ENCODE data around the gene NUP35. TPM values are rescaled to one million over a fixed set of nuclear protein-coding genes. Genes with fewer than 3 reads are reported as not detected.
A peak's percentile ranks its signal among the peaks of the same experiment; 100 is the strongest.

The NUP35 gene
- 6.0 TPM for polyA plus RNA-seq

GRCh38 chr2:183124222-183124956 is at the start of gene NUP35:
TSS of gene NUP35 (plus strand) at chr2:183124443. CDS start at chr2:183124458, 15 bp downstream.
- H3K9me3 Mint-ChIP-seq: peaks cover 0 to 2% (median 0%) of the 10 kb centered on the region in 3 donors
- H3K27ac Mint-ChIP-seq: peak within 1 kb of the TSS; percentile 59 to 94 (median 94)
- peaks cover under 1% of the 10 kb centered on the region for H3K27me3 Mint-ChIP-seq
- peaks cover 16 to 28% (median 18%) of the 10 kb centered on the region in 3 donors for H3K4me1 Mint-ChIP-seq
- H3K36me3 Mint-ChIP-seq: peaks cover 4% of the 10 kb centered on the region
- peak within 1 kb of the TSS; percentile 94 to 98 (median 96) for H3K4me3 Mint-ChIP-seq

GRCh38 chr2:183078163-183078463 is 46.1 kb upstream of the NUP35 start:
- H3K4me1 Mint-ChIP-seq: peaks cover 0 to 12% (median 7%) of the 10 kb centered on the region in 3 donors
- peak overlapping the region in 2 of 3 donors; percentile 4 to 84 for H3K27ac Mint-ChIP-seq
- H3K9me3 Mint-ChIP-seq: no peaks in the 10 kb centered on the region
- no peaks in the 10 kb centered on the region for H3K36me3 Mint-ChIP-seq
- peak overlapping the region; percentile 92 to 99 (median 98) for H3K4me3 Mint-ChIP-seq
- peaks cover 2% of the 10 kb centered on the region for H3K27me3 Mint-ChIP-seq

GRCh38 chr2:183078464-183079138 is 45.6 kb upstream of the NUP35 start, which contains the start of gene DUSP19:
TSS of gene DUSP19 (plus strand) at chr2:183078747. CDS start at chr2:183078934, 187 bp downstream.
- peak within 1 kb of the TSS; percentile 4 to 84 (median 75) for H3K27ac Mint-ChIP-seq
- no peaks in the 10 kb centered on the region for H3K36me3 Mint-ChIP-seq
- peak within 1 kb of the TSS; percentile 92 to 99 (median 98) for H3K4me3 Mint-ChIP-seq
- H3K4me1 Mint-ChIP-seq: peaks cover 0 to 12% (median 7%) of the 10 kb centered on the region in 3 donors
- no peaks in the 10 kb centered on the region for H3K9me3 Mint-ChIP-seq
- peaks cover 2% of the 10 kb centered on the region for H3K27me3 Mint-ChIP-seq

GRCh38 chr2:183079139-183079775 is 45.0 kb upstream of the NUP35 start:
- H3K27ac Mint-ChIP-seq: peak overlapping the region in 1 of 3 donors; percentile 4
- peaks cover 0 to 12% (median 7%) of the 10 kb centered on the region in 3 donors for H3K4me1 Mint-ChIP-seq
- H3K4me3 Mint-ChIP-seq: peak overlapping the region; percentile 92 to 99 (median 98)

GRCh38 chr2:183081911-183082310 is 42.3 kb upstream of the NUP35 start:
- H3K4me1 Mint-ChIP-seq: peaks cover 0 to 12% (median 7%) of the 10 kb centered on the region in 3 donors
- peaks cover 2% of the 10 kb centered on the region for H3K27me3 Mint-ChIP-seq
- H3K4me3 Mint-ChIP-seq: no peak overlapping the region
- H3K36me3 Mint-ChIP-seq: no peaks in the 10 kb centered on the region
- no peak overlapping the region for H3K27ac Mint-ChIP-seq
- no peaks in the 10 kb centered on the region for H3K9me3 Mint-ChIP-seq

More at GRCh38 chr2:183079139-183079775, 45.0 kb upstream of the NUP35 start:
- Mint-ChIP-seq H3K27me3 (peaks cover 2% of the 10 kb centered on the region), H3K9me3 (no peaks in the 10 kb centered on the region), H3K36me3 (no peaks in the 10 kb centered on the region)

GRCh38 chr2:183088061-183088460 is 36.2 kb upstream of the NUP35 start:
- H3K27me3 Mint-ChIP-seq: no peaks in the 10 kb centered on the region
- peaks cover 0 to 12% (median 0%) of the 10 kb centered on the region in 3 donors for H3K4me1 Mint-ChIP-seq
- peak overlapping the region in 2 of 4 donors; percentile 8 to 24 for H3K4me3 Mint-ChIP-seq
- peaks cover 0 to 2% (median 0%) of the 10 kb centered on the region in 3 donors for H3K9me3 Mint-ChIP-seq
- peaks cover 3% of the 10 kb centered on the region for H3K36me3 Mint-ChIP-seq
- peak overlapping the region in 1 of 3 donors; percentile 31 for H3K27ac Mint-ChIP-seq

GRCh38 chr2:183089192-183089851 is 34.9 kb upstream of the NUP35 start:
- peak overlapping the region; percentile 52 to 95 (median 78) for H3K4me3 Mint-ChIP-seq
- peaks cover 0 to 12% (median 0%) of the 10 kb centered on the region in 3 donors for H3K4me1 Mint-ChIP-seq
- peaks cover 3% of the 10 kb centered on the region for H3K36me3 Mint-ChIP-seq
- H3K27me3 Mint-ChIP-seq: no peaks in the 10 kb centered on the region
- H3K9me3 Mint-ChIP-seq: peaks cover 0 to 2% (median 0%) of the 10 kb centered on the region in 3 donors
- peak overlapping the region in 1 of 3 donors; percentile 32 for H3K27ac Mint-ChIP-seq

- Mint-ChIP-seq H3K4me1 (peaks cover 0 to 12% (median 0%) of the 10 kb centered on the region in 3 donors), H3K36me3 (peaks cover 3% of the 10 kb centered on the region), H3K27me3 (no peaks in the 10 kb centered on the region), H3K27ac (no peak overlapping the region), H3K4me3 (no peak overlapping the region), H3K9me3 (peaks cover 0 to 2% (median 0%) of the 10 kb centered on the region in 3 donors)
These were observed 32.8 kb upstream of the NUP35 start for GRCh38 chr2:183091318-183091953.

- H3K4me3 Mint-ChIP-seq: no peak overlapping the region
These were observed 32.3 kb upstream of the NUP35 start for GRCh38 chr2:183091954-183092345.

GRCh38 chr2:183093857-183094657 is 30.2 kb upstream of the NUP35 start:
- H3K9me3 Mint-ChIP-seq: peaks cover 0 to 2% (median 0%) of the 10 kb centered on the region in 3 donors
- H3K36me3 Mint-ChIP-seq: peaks cover 6% of the 10 kb centered on the region
- no peaks in the 10 kb centered on the region for H3K27me3 Mint-ChIP-seq
- H3K27ac Mint-ChIP-seq: peak overlapping the region in 1 of 3 donors; percentile 19
- H3K4me3 Mint-ChIP-seq: no peak overlapping the region
- H3K4me1 Mint-ChIP-seq: peaks cover 0 to 9% (median 0%) of the 10 kb centered on the region in 3 donors

More at GRCh38 chr2:183091954-183092345, 32.3 kb upstream of the NUP35 start:
- H3K27ac Mint-ChIP-seq: peak overlapping the region in 1 of 3 donors; percentile 78
- H3K9me3 Mint-ChIP-seq: peaks cover 0 to 2% (median 0%) of the 10 kb centered on the region in 3 donors
- peaks cover 6% of the 10 kb centered on the region for H3K36me3 Mint-ChIP-seq
- peaks cover 0 to 12% (median 0%) of the 10 kb centered on the region in 3 donors for H3K4me1 Mint-ChIP-seq
- no peaks in the 10 kb centered on the region for H3K27me3 Mint-ChIP-seq

- Mint-ChIP-seq H3K27ac (no peak overlapping the region), H3K4me1 (no peaks in the 10 kb centered on the region), H3K36me3 (no peaks in the 10 kb centered on the region), H3K4me3 (no peak overlapping the region), H3K9me3 (no peaks in the 10 kb centered on the region), H3K27me3 (peaks cover 11% of the 10 kb centered on the region)
These were observed 18.7 kb upstream of the NUP35 start for GRCh38 chr2:183105402-183106134.

- H3K27ac Mint-ChIP-seq: no peak overlapping the region
- peaks cover 1% of the 10 kb centered on the region for H3K36me3 Mint-ChIP-seq
- H3K4me1 Mint-ChIP-seq: no peaks in the 10 kb centered on the region
- peaks cover 8% of the 10 kb centered on the region for H3K27me3 Mint-ChIP-seq
- no peak overlapping the region for H3K4me3 Mint-ChIP-seq
- H3K9me3 Mint-ChIP-seq: peaks cover 0 to 1% (median 0%) of the 10 kb centered on the region in 3 donors
These were observed 11.7 kb upstream of the NUP35 start for GRCh38 chr2:183112577-183112976.

GRCh38 chr2:183113630-183114029 is 10.6 kb upstream of the NUP35 start:
- peaks cover 0 to 1% (median 0%) of the 10 kb centered on the region in 3 donors for H3K9me3 Mint-ChIP-seq
- no peak overlapping the region for H3K27ac Mint-ChIP-seq
- peaks cover 1% of the 10 kb centered on the region for H3K36me3 Mint-ChIP-seq

More at GRCh38 chr2:183113630-183114029, 10.6 kb upstream of the NUP35 start:
- Mint-ChIP-seq H3K27me3 (peaks cover 14% of the 10 kb centered on the region), H3K4me3 (peak overlapping the region in 1 of 4 donors; percentile 13), H3K4me1 (no peaks in the 10 kb centered on the region)

Measured in IgD-negative memory B cell (primary cell).